H1 (cell line): ENCODE results near the gene SMIM5. TPM values are rescaled to one million over a fixed set of nuclear protein-coding genes. Genes with fewer than 3 reads are reported as not detected.

Source experiments
- CTBP2 ChIP-seq: IDR thresholded peaks from 2 replicates; pipeline ENCODE4 v1.7.0; 2011; ENCODE audit warnings: borderline replicate concordance, mild to moderate bottlenecking, moderate library complexity, mixed read lengths, low read length; ENCODE audit not compliant: insufficient read depth, insufficient read length
- polyA plus RNA-seq, 7 experiments: library from polyadenylated mRNA; depleted of rRNA in 3 of 7; stranded (reverse) in 5 of 7; unstranded in 2 of 7; fragments of >200 nt in 5 of 7; fragments of 200-250 nt in 2 of 7; gene quantifications; 1 replicate in 5 of 7; 2 replicates in 1 of 7; 4 replicates in 1 of 7; pipeline versions ENCODE4 v1.2.1 to v1.2.3, GENCODE V29; 2011 to 2013; ENCODE audit warnings: missing spikeins in 2 of 7, mixed read lengths in 2 of 7
- total RNA-seq: library from RNA; stranded (reverse); fragmentation: NEBNext Ultra II Directional; extraction: Animal tissue kit (Norgen Biotek cat#: 25700); gene quantifications from 2 replicates; pipeline ENCODE4 v1.2.1, GENCODE V29; 2021

Gene SMIM5
- total and polyA plus RNA-seq, 2 of the 8 experiments (the other 6 are each of a cell fraction or from before 2014, with no cell fraction given): not detected

- TF ChIP-seq CTBP2: no peak
These were observed 17.6 kb downstream of the SMIM5 start (continued) for GRCh38 chr17:75650874-75651273.
